Renal cortex interstitium (tissue), 11 donors: ENCODE data around the gene PP2D1. TPM values are rescaled to one million over a fixed set of nuclear protein-coding genes. Genes with fewer than 3 reads are reported as not detected.

Experiments used
- DNase-seq, 11 donors: peaks; one replicate each; pipeline ENCODE4 v3.0.0-alpha.2; 2013; ENCODE audit warnings: low read depth in 9 of 11, low spot score in 4 of 11; ENCODE audit errors: extremely low read depth in 1 of 11
- polyA plus RNA-seq, 3 donors: library from polyadenylated mRNA; unstranded; fragments of 120-200 nt; gene quantifications; one replicate each; pipeline ENCODE4 v1.2.1, GENCODE V29; 2013; ENCODE audit not compliant: insufficient read length in 3 of 3

The PP2D1 gene
- polyA plus RNA-seq, 3 donors = 0.59 to 1.0 (median 0.59) TPM

GRCh38 chr3:19938295-19938627 lies 73.8 kb downstream of the PP2D1 start:
- no peak for DNase-seq

- no peak for DNase-seq
Observed at GRCh38 chr3:19937459-19938294, 74.4 kb downstream of the PP2D1 start.

Other genes starting within 250 kb of the PP2D1 start
- gene EFHB, start 78.0 kb downstream of the PP2D1 start, polyA plus RNA-seq = 1 to 10 TPM; 2.6 to 4.6 (median 4.3) TPM
- 10 to 100 TPM; 69.3 to 85.6 (median 69.6) TPM for gene RAB5A, start 65.2 kb downstream of the PP2D1 start, polyA plus RNA-seq
- gene KAT2B, start 28.2 kb upstream of the PP2D1 start, polyA plus RNA-seq = 10 to 100 TPM; 21.8 to 27.4 (median 22.8) TPM
- gene SGO1, start 173.9 kb upstream of the PP2D1 start, polyA plus RNA-seq = 10 to 100 TPM in 2 of 3 donors, 1 to 10 TPM in 1; 8.5 to 12.5 (median 10.7) TPM